CD8-positive, alpha-beta memory T cell (primary cell): ENCODE data around the gene INO80D. TPM values are rescaled to one million over a fixed set of nuclear protein-coding genes. Genes with fewer than 3 reads are reported as not detected.
"Not testable (repeated sequence)": the region's sequence is repeated elsewhere in the genome, so short reads cannot be mapped to it uniquely, and the experiment has no call there.

Experiments
- CTCF ChIA-PET: fragments of 350-600 bp; sonication (Branson Sonifier 250); formaldehyde crosslinking; loops from one replicate; lab custom pipeline; 2021; ENCODE audit warnings: antibody characterized with exemption; lab: Charles Lee
- POLR2A ChIA-PET: fragments of 350-600 bp; sonication (Branson Sonifier 250); formaldehyde crosslinking; loops from one replicate; lab custom pipeline; 2021; ENCODE audit warnings: antibody characterized with exemption; lab: Charles Lee
- DNase-seq, 5 donors: peaks; one replicate each; pipeline versions ENCODE4 v3.0.0 to v3.0.0-alpha.2; 2020 to 2022; ENCODE audit warnings: mixed read lengths in 1 of 5
- H3K27ac ChIP-seq: one replicate; pipeline ENCODE4 v1.7.0; 2013; ENCODE audit warnings: low read depth, mild to moderate bottlenecking, low read length, moderate library complexity
- H3K27me3 ChIP-seq: 2 replicates; pipeline ENCODE4 v1.7.0; 2013; ENCODE audit warnings: low read length, mild to moderate bottlenecking; ENCODE audit not compliant: insufficient read depth, poor library complexity, severe bottlenecking
- H3K36me3 ChIP-seq: 2 replicates; pipeline ENCODE4 v1.7.0; 2013; ENCODE audit warnings: mild to moderate bottlenecking, low read length, moderate library complexity; ENCODE audit not compliant: insufficient read depth
- H3K4me1 ChIP-seq: 2 replicates; pipeline ENCODE4 v1.7.0; 2013; ENCODE audit warnings: mild to moderate bottlenecking, low read length, moderate library complexity; ENCODE audit not compliant: insufficient read depth
- H3K4me3 ChIP-seq: 2 replicates; pipeline ENCODE4 v1.7.0; 2013; ENCODE audit warnings: mild to moderate bottlenecking, low read length
- H3K9me3 ChIP-seq: 2 replicates; pipeline ENCODE4 v1.7.0; 2013; ENCODE audit warnings: mild to moderate bottlenecking, low read length
- H3K27ac Mint-ChIP-seq, 8 donors: one replicate each; pipeline ENCODE4 v1.8.0; 2020 to 2021; ENCODE audit warnings: mixed read lengths in 8 of 8, mild to moderate bottlenecking in 6 of 8, inconsistent platforms in 3 of 8, moderate library complexity in 3 of 8
- H3K27me3 Mint-ChIP-seq, 2 donors: one replicate each; pipeline ENCODE4 v1.8.0; 2020 to 2021; ENCODE audit warnings: mixed read lengths in 2 of 2, mild to moderate bottlenecking in 1 of 2, moderate library complexity in 1 of 2
- H3K36me3 Mint-ChIP-seq, 3 donors: one replicate each; pipeline ENCODE4 v1.8.0; 2020 to 2021; ENCODE audit warnings: mixed read lengths in 3 of 3, inconsistent platforms in 1 of 3, mild to moderate bottlenecking in 1 of 3
- H3K4me1 Mint-ChIP-seq, 3 donors: one replicate each; pipeline ENCODE4 v1.8.0; 2020 to 2021; ENCODE audit warnings: mixed read lengths in 3 of 3, inconsistent platforms in 1 of 3, mild to moderate bottlenecking in 1 of 3
- H3K4me3 Mint-ChIP-seq, 7 donors: one replicate each; pipeline ENCODE4 v1.8.0; 2020 to 2021; ENCODE audit warnings: mixed read lengths in 7 of 7, mild to moderate bottlenecking in 6 of 7, moderate library complexity in 4 of 7, inconsistent platforms in 2 of 7
- H3K9me3 Mint-ChIP-seq, 5 donors: one replicate each; pipeline ENCODE4 v1.8.0; 2020 to 2022; ENCODE audit warnings: mixed read lengths in 5 of 5, mild to moderate bottlenecking in 3 of 5, moderate library complexity in 2 of 5, inconsistent platforms in 1 of 5
- polyA plus RNA-seq: library from polyadenylated mRNA; unstranded; fragments of 300-500 nt; fragmentation: Illumina TruSeq; gene quantifications from one replicate; pipeline ENCODE4 v1.2.3, GENCODE V29; 2021
- total RNA-seq, 2 experiments: library from RNA; stranded (reverse); gene quantifications; one replicate each; pipeline ENCODE4 v1.2.3, GENCODE V29; 2021

The INO80D gene
- total and polyA plus RNA-seq, 3 experiments from 2014 or later = 10.6 to 22.4 (median 20.7) TPM

DNA sequence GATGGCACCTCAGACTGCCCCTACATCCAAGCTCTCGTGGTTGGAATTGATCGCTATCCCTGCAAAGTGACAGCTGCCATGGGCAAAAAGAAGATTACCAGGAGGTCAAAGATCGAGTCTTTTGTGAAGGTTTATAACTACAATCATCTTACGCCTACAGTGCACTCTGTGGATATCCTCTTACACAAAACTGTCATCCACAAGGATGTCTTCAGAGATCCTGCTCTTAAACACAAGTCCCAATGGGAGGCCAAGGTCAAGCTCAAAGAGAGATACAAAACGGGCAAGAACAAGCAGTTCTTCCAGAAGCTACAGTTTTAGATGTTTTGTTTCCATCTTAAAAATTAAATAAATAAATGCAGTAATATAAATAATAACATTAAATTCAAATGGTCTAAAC lies 45.4 kb downstream of the INO80D start:
- Histone ChIP-seq H3K9me3 (no peaks in the 10 kb centered on the region), H3K27me3 (no peaks in the 10 kb centered on the region), H3K4me3 (no peak overlapping the region), H3K36me3 (peaks cover 7% of the 10 kb centered on the region), H3K27ac (no peak overlapping the region), H3K4me1 (no peaks in the 10 kb centered on the region)
- Mint-ChIP-seq H3K4me1 (peaks cover 26 to 52% (median 51%) of the 10 kb centered on the region in 3 donors), H3K27ac (no peak overlapping the region), H3K4me3 (no peak overlapping the region), H3K36me3 (peaks cover 19 to 81% (median 26%) of the 10 kb centered on the region in 3 donors), H3K27me3 (no peaks in the 10 kb centered on the region), H3K9me3 (no peaks in the 10 kb centered on the region)
- POLR2A ChIA-PET = no interaction called here
- CTCF ChIA-PET = no interaction called here
- DNase-seq = no peak

DNA sequence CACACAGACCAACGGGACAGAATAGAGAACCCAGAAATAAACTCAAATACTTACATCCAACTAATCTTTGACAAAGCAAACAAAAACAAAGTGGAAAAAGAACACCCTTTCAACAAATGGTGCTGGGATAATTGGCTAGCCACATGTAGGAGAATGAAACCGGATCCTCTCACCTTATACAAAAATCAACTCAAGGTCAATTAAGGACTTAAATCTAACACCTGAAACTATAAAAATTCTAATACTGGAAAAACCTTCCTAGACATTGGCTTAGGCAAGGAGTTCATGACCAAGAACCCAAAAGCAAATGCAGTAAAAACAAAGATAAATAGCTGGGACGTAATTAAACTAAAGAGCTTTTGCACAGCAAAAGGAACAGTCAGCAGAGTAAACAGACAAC lies 50.6 kb downstream of the INO80D start:
- DNase-seq, H3K4me1 ChIP-seq, H3K27me3 Mint-ChIP-seq, H3K27ac ChIP-seq, H3K36me3 ChIP-seq, H3K27me3 ChIP-seq, H3K27ac Mint-ChIP-seq, H3K4me3 ChIP-seq, CTCF ChIA-PET, H3K9me3 ChIP-seq, H3K9me3 Mint-ChIP-seq, POLR2A ChIA-PET: not testable (repeated sequence)
- Mint-ChIP-seq H3K4me3 (peak overlapping the region in 1 of 7 donors; percentile 7), H3K36me3 (peaks cover 49 to 84% (median 57%) of the 10 kb centered on the region in 3 donors), H3K4me1 (peaks cover 51 to 77% (median 76%) of the 10 kb centered on the region in 3 donors)

- H3K9me3 Mint-ChIP-seq, H3K4me3 ChIP-seq, POLR2A ChIA-PET, H3K4me1 ChIP-seq, H3K27me3 ChIP-seq, H3K36me3 ChIP-seq, H3K27ac ChIP-seq, H3K27me3 Mint-ChIP-seq, H3K9me3 ChIP-seq, DNase-seq: not testable (repeated sequence)
- Mint-ChIP-seq H3K27ac (peak overlapping the region in 6 of 8 donors; percentile 1 to 56 (median 7)), H3K4me3 (peak overlapping the region in 2 of 7 donors; percentile 16 to 31), H3K4me1 (peaks cover 55 to 88% (median 82%) of the 10 kb centered on the region in 3 donors), H3K36me3 (peaks cover 56 to 85% (median 57%) of the 10 kb centered on the region in 3 donors)
- CTCF ChIA-PET = interaction anchor here (1.2 kb wide), 1 partner anchor 14 kb away, joined by 3 read pairs; no protein-coding TSS in a partner anchor
These were observed 52.5 kb downstream of the INO80D start for GRCh38 chr2:206033452-206033851.

DNA sequence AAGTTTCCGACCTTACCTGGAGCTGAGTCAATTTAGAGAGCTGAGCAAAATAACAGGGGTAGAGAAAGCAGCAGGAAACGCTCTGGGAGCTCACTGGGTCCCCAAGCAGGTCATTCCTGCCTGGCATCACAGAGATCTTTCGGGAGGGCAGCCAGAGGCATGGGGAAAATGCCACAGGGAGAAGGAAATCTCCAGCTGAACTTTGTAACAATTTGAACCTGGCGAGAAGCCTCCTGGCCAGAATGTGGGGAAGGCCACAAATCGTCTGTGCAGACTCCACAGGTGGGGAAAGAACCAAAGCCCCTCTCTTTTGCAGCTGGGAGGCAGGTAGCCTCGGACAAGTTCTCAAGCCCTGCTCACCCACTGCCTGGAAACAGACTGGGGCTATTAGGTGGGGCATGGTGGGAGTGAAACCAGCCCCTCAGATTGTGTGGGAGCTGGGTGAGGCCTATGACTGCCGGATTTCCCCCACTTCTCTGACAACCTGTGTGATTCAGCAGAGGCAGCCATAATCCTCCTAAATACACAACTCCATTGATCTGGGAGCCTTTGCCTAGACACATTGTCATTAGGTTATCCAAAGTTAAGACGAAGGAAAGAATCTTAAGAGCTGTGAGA lies 53.9 kb downstream of the INO80D start:
- Histone ChIP-seq H3K4me3 (no peak overlapping the region), H3K27me3 (no peaks in the 10 kb centered on the region), H3K9me3 (no peaks in the 10 kb centered on the region), H3K27ac (no peak overlapping the region), H3K36me3 (peaks cover 10% of the 10 kb centered on the region), H3K4me1 (no peaks in the 10 kb centered on the region)
- Mint-ChIP-seq H3K36me3 (peaks cover 52 to 80% (median 59%) of the 10 kb centered on the region in 3 donors), H3K4me3 (no peak overlapping the region), H3K27ac (peak overlapping the region in 1 of 8 donors; percentile 12), H3K27me3 (no peaks in the 10 kb centered on the region), H3K4me1 (peaks cover 56 to 83% (median 78%) of the 10 kb centered on the region in 3 donors), H3K9me3 (peaks cover 0 to 2% (median 0%) of the 10 kb centered on the region in 5 donors)
- no peak for DNase-seq
- ChIA-PET CTCF (interaction anchor here (1.2 kb wide), 1 partner anchor 15 kb away, joined by 3 read pairs; no protein-coding TSS in a partner anchor), POLR2A (no interaction called here)

DNA sequence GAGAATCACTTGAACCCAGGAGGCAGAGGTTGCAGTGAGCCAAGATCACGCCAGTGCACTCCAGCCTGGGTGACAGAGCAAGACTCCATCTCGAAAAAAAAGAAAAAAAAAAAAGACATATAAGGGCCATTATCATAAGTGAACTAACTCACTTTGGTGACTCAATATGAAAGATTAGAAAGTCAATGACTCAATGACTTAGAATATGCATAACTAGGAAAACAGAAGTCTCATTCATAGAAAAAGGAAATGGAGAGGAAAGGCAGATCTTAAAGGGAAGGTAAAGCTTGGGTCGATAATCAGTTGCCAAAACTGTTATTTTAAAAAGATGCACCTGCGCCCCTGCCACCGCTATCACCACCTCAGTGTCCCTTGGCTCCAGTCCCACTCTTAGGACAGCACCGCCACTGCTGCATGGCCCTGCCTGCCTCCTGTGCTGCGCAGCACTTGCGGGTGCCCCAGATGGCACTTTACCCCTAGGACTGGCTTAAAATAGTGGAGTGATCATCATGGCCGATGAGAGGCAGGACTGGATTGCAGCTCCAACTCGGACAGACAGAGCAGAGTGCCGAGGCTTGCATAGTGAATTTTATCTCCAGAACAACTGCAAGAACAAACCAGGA lies 54.7 kb downstream of the INO80D start:
- peaks cover 55 to 75% (median 72%) of the 10 kb centered on the region in 3 donors for H3K4me1 Mint-ChIP-seq
- Histone ChIP-seq H3K27me3 (no peaks in the 10 kb centered on the region), H3K4me3 (no peak overlapping the region), H3K36me3 (peaks cover 10% of the 10 kb centered on the region), H3K9me3 (no peaks in the 10 kb centered on the region), H3K27ac (no peak overlapping the region), H3K4me1 (no peaks in the 10 kb centered on the region)
- peak overlapping the region in 2 of 8 donors; percentile 11 to 71 for H3K27ac Mint-ChIP-seq
- no peak overlapping the region for H3K4me3 Mint-ChIP-seq
- CTCF ChIA-PET = interaction anchor here (1.1 kb wide), 1 partner anchor 55 kb away, joined by 3 read pairs; the partner anchor contains the start of gene INO80D
- no peaks in the 10 kb centered on the region for H3K27me3 Mint-ChIP-seq
- POLR2A ChIA-PET = no interaction called here
- peaks cover 45 to 75% (median 52%) of the 10 kb centered on the region in 3 donors for H3K36me3 Mint-ChIP-seq
- no peak for DNase-seq
- peaks cover 0 to 2% (median 0%) of the 10 kb centered on the region in 5 donors for H3K9me3 Mint-ChIP-seq

DNA sequence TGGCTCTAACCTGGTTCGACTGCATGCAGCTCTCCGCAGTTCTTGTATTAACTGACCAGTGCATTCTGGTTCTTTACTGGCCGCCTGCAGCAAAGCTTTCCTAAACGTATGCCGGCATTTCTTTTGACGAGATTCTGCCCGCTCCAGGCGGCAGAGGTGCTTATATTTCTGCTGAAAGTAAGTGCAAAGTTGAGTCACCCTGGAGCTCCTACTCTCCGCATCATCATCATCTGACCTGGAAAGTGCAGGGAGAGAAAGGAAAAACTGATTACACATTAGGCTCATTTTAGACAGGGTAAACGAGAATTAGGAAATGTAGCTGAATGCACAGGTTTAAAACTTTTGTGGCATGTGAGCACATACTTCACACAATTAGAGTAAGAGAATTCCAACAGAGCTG lies 57.9 kb downstream of the INO80D start:
- Mint-ChIP-seq H3K27ac (peak overlapping the region in 2 of 8 donors; percentile 17 to 72), H3K4me1 (peaks cover 25 to 43% (median 40%) of the 10 kb centered on the region in 3 donors), H3K4me3 (no peak overlapping the region), H3K27me3 (no peaks in the 10 kb centered on the region), H3K36me3 (peaks cover 30 to 67% (median 31%) of the 10 kb centered on the region in 3 donors), H3K9me3 (peaks cover 0 to 2% (median 0%) of the 10 kb centered on the region in 5 donors)
- CTCF ChIA-PET = no interaction called here
- Histone ChIP-seq H3K4me1 (no peaks in the 10 kb centered on the region), H3K9me3 (no peaks in the 10 kb centered on the region), H3K27me3 (no peaks in the 10 kb centered on the region), H3K4me3 (no peak overlapping the region), H3K27ac (no peak overlapping the region), H3K36me3 (peaks cover 10% of the 10 kb centered on the region)
- DNase-seq = no peak
- POLR2A ChIA-PET = no interaction called here

DNA sequence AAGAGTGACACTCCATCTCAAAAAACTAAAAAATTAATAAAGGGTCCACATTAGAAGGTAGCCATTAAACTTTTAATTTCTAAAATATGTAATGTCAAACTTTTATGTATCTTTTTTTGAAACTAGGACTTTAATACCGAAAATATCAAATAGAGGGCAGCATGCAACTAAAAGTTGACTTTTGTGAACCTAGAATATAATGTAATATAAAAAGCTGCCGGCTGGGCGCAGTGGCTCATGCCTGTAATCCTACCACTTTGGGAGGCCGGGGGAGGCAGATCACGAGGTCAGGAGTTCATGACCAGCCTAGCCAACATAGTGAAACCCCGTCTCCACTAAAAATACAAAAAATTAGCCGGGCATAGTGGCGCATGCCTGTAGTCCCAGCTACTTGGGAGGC lies 62.8 kb downstream of the INO80D start:
- DNase-seq = no peak
- Histone ChIP-seq H3K9me3 (no peaks in the 10 kb centered on the region), H3K4me1 (no peaks in the 10 kb centered on the region), H3K36me3 (peaks cover 20% of the 10 kb centered on the region), H3K27me3 (no peaks in the 10 kb centered on the region), H3K4me3 (no peak overlapping the region), H3K27ac (no peak overlapping the region)
- ChIA-PET POLR2A (no interaction called here), CTCF (no interaction called here)
- peaks cover 4 to 52% (median 9%) of the 10 kb centered on the region in 3 donors for H3K36me3 Mint-ChIP-seq
- H3K4me1 Mint-ChIP-seq = peaks cover under 1 to 2% (median 1%) of the 10 kb centered on the region in 3 donors
- H3K4me3 Mint-ChIP-seq = no peak overlapping the region
- no peaks in the 10 kb centered on the region for H3K9me3 Mint-ChIP-seq
- no peaks in the 10 kb centered on the region for H3K27me3 Mint-ChIP-seq
- no peak overlapping the region for H3K27ac Mint-ChIP-seq

DNA sequence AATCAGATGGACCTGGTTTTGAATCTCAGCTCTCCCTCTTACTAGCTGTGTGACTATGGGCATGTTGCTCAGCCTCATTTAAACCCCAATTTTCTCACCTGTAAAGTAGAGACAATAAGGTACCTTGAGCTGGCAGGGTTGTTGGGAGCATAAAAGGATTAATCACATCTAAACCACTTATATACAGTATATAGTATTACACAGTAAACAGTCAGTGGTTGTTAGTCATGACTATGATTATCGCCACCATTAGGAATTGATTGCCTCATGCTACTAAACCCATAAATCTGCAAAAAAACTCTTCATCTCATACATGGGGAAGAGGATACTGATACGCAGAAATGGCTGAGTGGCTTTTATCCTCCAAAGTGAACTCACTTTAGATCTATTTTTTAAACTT lies 65.8 kb downstream of the INO80D start:
- POLR2A ChIA-PET = no interaction called here
- no peak for DNase-seq
- no peaks in the 10 kb centered on the region for H3K4me1 Mint-ChIP-seq
- Histone ChIP-seq H3K27me3 (no peaks in the 10 kb centered on the region), H3K27ac (no peak overlapping the region), H3K4me1 (no peaks in the 10 kb centered on the region), H3K9me3 (no peaks in the 10 kb centered on the region), H3K4me3 (no peak overlapping the region), H3K36me3 (peaks cover 34% of the 10 kb centered on the region)
- peaks cover 0 to 8% (median 5%) of the 10 kb centered on the region in 5 donors for H3K9me3 Mint-ChIP-seq
- H3K36me3 Mint-ChIP-seq = peaks cover 19 to 68% (median 22%) of the 10 kb centered on the region in 3 donors
- no peak overlapping the region for H3K4me3 Mint-ChIP-seq
- no peak overlapping the region for H3K27ac Mint-ChIP-seq
- no peaks in the 10 kb centered on the region for H3K27me3 Mint-ChIP-seq
- CTCF ChIA-PET = no interaction called here
